Endometrial microvascular endothelial cells (primary cell): ENCODE results near the gene RPP38. TPM values are rescaled to one million over a fixed set of nuclear protein-coding genes. Genes with fewer than 3 reads are reported as not detected.

Experiments
- in situ Hi-C: cut with HindIII; loops from 2 replicates; pipeline ENCODE4 v1.10.0; 2017; ENCODE audit warnings: low sequenced_read_pairs, low pct_unique_long_range_greater_than_20kb; ENCODE audit errors: inconsistent ontology term
- total RNA-seq: library from RNA; depleted of rRNA; stranded (reverse); fragments of >200 nt; gene quantifications from one replicate; pipeline ENCODE4 v1.2.3, GENCODE V29; 2015; ENCODE audit errors: inconsistent ontology term

Gene RPP38, protein sequence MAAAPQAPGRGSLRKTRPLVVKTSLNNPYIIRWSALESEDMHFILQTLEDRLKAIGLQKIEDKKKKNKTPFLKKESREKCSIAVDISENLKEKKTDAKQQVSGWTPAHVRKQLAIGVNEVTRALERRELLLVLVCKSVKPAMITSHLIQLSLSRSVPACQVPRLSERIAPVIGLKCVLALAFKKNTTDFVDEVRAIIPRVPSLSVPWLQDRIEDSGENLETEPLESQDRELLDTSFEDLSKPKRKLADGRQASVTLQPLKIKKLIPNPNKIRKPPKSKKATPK
- 6.2 TPM for total RNA-seq

GRCh38 chr10:15097011-15097812, at the start of gene RPP38:
TSS of gene RPP38 (plus strand) at chr10:15097355. CDS start at chr10:15103315, 5,960 bp downstream.
- in situ Hi-C loops = no loop called here

GRCh38 chr10:15049533-15049932, 47.6 kb upstream of the RPP38 start:
- in situ Hi-C loops = no loop called here

GRCh38 chr10:15052121-15052520, 45.0 kb upstream of the RPP38 start:
- in situ Hi-C loops = no loop called here

GRCh38 chr10:15053061-15053460, 44.1 kb upstream of the RPP38 start:
- in situ Hi-C loops = no loop called here

DNA sequence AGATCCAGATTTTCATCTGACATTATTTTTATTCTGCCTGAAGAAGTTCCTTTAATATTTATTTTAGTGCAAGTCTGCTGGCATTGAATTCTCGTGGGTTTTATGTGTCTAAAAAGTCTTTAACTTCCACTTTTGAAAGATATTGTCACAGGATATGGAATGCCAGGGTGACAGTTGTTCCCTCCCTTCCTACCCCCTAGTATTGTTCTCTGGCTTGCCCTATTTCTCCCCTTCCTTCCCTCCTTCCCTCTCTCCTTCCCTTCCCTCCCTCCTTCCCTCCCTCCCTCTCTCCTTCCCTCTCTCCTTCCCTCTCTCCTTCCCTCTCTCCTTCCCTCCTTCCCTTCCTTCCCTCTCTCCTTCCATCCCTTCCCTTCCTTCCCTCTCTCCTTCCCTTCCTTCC, 38.5 kb upstream of the RPP38 start:
- in situ Hi-C loops = no loop called here

GRCh38 chr10:15059914-15060313, 37.2 kb upstream of the RPP38 start:
- in situ Hi-C loops = no loop called here

DNA sequence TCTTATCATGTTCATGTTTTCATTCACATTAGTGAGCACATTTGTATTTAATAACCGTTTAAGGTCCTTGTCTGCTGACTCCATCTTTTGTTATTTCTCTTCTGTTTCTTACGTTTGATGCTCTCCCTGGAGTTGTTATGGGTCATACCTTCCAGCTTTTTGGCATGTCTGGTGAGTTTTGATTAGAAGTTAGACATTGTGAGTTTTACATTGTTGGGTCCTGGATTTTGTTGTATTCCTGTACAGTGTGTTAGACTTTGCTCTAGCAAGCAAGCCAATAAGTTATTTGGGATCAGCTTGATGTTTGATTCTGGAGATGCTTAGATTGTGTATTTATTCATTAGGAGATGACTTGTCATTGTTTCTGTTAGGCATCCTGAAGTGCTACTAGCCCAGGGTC, 36.5 kb upstream of the RPP38 start:
- in situ Hi-C loops = no loop called here

GRCh38 chr10:15067154-15067553, 30.0 kb upstream of the RPP38 start:
- in situ Hi-C loops = no loop called here

DNA sequence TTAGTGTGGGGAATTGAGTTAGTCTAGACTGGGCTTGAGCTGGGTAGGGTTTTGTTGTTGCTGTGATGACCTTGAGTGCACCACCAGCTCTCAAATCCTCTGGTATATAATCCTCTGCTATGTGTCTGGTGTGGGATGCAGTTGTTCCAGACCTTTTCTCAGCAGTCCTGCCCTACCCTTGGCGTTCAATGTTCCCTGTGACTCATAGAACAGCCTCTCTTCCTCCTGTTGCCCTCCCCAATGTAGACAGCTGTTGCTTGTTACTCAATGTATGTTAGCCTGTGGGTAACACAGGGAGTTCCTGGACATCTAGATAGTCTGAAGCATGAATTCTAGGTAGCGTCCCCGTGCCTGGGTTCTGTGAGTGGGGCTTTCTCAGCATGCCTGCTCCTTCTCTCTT, 28.4 kb upstream of the RPP38 start:
- in situ Hi-C loops = no loop called here

DNA sequence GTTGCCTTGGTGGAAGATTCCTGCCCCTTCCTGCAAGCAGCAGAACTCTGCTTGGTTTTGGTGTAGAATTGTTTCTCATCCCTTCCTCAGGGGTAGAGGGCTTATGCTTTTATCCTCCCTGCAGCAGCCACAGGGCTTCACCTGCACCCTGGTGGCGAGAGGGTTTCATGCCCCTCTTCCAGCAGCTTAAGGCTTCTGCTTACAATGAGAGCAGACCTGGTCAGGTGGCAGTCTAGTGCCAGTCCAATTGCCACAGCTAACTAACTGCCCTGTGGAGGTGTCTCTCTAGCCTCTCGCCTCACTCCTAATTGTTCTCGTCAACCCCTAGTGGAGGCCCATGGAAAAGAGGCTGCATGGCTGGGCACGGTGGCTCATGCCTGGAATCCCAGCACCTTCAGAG, 27.9 kb upstream of the RPP38 start:
- in situ Hi-C loops = no loop called here

- in situ Hi-C loops = no loop called here
Observed at GRCh38 chr10:15072358-15072757, 24.8 kb upstream of the RPP38 start.

GRCh38 chr10:15075421-15075820, 21.7 kb upstream of the RPP38 start:
- in situ Hi-C loops = no loop called here

- in situ Hi-C loops = no loop called here
Observed at GRCh38 chr10:15083674-15084501, 13.3 kb upstream of the RPP38 start.

DNA sequence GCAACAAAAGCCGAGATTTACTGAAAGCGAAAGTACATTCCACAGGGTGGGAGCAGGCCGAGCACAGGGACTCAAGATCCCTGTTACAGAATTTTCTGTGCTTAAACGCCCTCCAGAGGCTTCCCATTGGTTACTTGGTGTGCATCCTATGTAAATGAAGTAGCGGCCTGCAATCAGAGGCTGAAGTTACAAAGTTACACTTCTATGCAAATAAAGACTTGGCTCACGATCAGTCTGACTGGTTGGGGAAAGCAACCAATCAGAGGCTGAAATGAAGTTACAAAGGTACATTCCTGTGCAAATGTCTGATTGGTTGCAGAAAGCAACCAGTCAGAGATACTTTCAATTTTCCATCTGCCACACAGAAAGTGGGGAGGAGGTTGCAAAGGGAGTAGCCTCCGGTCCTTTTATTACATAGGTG, 12.6 kb upstream of the RPP38 start:
- in situ Hi-C loops = no loop called here

DNA sequence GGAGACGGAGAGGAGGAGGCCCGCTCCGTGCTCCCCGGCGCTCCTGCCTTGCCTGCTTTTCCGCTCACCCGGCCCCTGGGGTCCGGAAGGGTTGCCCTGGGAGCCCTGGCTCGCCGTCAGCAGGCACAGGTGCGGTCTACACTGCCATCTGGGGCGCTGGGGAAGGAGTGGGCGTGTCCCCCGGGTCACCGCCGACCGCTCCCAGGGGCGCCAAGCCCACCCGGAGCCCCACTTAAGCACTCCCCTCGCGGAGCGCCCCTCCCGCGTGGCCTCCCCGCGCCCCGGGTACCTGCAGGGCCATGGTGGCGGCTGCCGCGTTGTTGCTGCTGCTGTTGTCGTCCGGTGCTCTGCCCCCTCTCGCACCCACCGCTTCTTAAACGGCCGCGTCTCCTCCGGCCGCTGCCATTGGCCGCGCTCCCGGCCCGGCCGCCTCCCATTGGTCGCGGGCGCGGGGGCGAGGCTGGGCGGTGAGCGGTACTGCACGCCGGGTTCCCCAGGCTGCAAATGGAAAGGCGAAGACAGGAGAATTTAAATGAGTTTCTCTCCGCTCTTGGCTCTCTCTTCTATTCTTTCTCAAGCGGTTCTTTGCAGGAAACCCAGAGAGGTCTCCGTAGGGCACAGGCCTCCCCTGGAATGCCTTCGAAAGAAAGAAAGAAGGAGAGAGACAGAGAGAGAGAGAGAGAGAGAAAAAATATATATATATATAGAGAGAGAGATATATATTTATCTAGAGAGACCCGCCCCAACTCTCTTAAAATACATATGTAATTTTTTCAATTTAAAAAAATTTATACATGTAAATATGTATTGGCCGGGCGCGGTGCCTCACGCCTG, 8.5 kb upstream of the RPP38 start, which contains the start of gene ACBD7:
Gene ACBD7 (minus strand): TSS at position 349 of the 834 bp plus-strand sequence. CDS start 48 bp downstream, at position 301.
- in situ Hi-C loops = no loop called here

- in situ Hi-C loops = no loop called here
Observed at GRCh38 chr10:15091418-15091817, 5.7 kb upstream of the RPP38 start.

DNA sequence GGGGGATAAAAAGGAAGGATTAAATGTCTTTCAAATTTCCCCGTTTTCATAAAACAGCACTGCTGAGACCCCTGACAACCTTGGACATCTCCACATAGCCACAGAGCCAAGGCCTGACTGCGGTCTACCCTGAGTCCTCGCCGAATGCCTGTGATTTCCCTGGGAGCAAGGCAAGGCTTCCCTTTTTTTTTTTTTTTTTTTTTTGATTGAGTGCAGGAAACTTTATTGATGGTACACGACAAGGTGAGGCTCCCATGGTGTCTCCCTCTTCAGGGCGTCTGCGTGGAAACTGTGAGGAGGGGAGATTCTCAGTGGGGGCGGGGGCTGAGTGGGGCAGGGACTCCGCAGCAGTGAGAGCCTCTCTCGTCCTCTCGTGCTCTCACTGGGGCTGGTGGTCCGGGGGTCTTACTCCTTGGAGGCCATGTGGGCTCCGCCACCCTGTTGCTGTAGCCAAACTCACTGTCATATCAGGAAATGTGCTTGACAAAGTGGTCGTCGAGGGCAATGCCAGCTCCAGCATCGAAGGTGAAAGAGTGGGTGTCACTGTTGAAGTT, 4.2 kb upstream of the RPP38 start:
- in situ Hi-C loops = no loop called here

GRCh38 chr10:15096661-15097010, 519 bp upstream of the RPP38 start:
- in situ Hi-C loops = no loop called here
